ENCODE results near the gene BCL11B.
A peak's percentile ranks its signal among the peaks of the same experiment; 100 is the strongest.

BCL11B gene

DNA sequence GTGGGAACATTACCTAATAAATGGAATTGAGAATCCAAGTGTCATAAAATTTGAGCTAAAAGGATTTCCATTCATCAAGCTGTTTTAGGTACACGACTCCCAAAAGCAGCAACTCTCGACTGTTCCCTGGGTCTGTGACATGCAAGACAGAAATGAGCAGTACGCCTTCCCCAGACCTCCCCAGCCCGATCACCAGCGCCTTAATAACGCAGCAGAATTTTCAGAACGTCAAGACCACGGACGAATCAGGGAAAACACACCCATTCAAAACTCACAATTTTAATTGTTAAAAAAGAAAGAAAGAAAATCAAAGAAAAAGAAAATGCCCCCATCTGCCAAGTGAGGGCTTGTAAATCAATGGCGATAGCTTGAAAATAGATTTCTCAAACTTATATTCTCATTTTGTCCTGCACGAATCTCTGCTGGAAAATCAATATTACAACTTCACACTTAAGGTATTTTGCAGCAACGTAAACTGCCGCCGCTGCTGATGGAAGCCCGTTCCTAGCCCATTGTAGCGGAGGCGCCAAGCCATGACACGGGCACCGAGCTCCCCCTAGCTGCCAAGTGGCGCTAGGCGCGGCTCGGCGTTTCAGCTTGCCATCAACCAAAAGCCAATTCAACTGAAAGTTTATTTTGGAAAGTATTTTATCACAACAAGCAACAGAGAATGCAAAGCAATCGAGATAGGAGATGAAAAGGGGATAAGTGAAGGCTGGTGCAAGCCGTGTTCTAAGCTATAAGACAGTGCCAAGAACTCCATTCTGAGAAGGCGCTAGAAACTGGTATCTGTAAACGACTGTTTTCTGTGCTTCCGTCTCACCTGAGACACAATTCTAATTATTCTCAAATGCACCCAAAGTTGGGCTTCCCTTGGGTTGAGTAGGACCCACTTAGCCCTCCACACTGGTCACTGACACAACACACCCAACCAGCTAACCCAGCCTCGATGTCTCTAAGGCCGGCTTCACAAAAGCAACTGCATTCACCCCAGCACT, 5.5 kb downstream of the BCL11B start:
- DNase-seq: peak; percentile 55 to 89

DNA sequence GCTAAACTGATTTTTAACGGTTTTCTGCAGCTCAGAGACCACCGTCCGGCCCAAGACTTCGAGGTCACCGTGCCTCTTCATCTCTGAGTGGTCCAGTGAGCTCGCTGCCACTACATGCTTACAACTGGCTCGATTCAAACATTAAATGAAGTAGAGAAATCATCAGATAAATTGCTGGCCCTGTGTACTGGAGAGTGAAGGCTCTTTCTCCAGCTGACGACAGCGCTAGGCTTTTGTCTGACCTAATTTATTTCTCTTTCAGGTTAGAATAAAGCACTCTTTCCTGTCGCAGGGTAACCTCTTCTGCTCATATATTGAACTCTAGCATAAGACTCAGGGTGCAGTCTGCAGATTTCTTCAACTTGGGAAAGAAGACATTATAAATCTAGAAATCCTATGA, 6.4 kb downstream of the BCL11B start:
- DNase-seq: no peak

GRCh38 chr14:99264691-99265450, 7.1 kb downstream of the BCL11B start:
- no peak for DNase-seq

DNA sequence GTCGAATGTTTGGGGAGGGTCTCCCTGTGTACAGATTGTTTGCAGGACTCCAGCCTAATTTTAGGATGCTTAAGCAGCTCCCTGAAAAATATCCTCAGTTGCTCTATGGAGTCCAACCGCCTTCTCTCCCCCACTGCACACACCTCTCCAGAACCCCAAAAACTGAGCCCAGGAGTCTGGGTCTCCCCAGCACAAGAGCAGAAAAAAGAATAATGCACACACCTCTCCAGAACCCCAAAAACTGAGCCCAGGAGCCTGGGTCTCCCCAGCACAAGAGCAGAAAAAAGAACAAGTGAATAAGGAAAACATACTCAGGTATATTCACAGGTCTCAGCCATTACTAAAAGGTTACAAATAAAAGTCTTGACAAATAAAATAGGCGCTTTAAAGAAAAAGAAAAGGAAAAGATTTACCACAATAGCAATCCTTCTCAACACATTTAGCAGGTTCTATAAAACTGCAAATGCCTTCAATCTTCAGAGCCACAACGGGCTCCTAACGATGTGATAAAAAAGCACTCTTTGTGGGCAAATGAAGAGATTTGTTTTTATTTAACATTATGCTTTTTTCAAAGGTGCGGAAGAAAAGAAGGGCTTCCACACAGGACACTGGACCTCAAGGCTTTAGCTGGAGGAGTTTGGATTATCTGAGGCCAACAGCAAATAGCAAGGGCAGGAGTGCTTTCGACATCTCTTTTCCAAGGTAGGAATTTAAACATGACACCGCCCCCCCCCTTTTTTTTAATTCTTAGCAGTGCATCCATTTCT, 8.2 kb downstream of the BCL11B start:
- DNase-seq: no peak

DNA sequence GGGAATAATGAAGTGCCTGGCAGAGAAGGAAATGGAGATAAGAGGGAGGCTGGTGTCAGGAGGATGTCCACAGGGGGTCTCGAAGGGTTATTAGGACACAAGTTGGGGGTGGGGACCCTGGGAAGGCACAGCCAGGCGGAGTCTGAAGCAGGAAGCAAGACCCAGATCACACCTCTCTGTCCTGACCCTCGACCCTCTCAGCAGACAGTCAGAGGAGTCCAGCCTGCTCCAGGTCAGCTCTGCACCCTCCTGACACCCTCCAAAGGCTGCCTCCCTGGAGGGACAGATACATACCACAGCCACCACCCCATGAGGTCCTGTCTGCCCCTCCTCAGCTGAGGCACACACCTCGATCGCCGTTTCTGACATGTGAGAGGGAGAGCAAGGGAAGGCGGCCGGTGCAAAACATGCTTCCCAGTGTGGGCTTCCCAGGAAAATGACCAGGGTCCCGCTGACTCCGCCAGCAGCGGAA, 9.0 kb downstream of the BCL11B start:
- peak in 1 of 2 experiments; percentile 40 for DNase-seq

DNA sequence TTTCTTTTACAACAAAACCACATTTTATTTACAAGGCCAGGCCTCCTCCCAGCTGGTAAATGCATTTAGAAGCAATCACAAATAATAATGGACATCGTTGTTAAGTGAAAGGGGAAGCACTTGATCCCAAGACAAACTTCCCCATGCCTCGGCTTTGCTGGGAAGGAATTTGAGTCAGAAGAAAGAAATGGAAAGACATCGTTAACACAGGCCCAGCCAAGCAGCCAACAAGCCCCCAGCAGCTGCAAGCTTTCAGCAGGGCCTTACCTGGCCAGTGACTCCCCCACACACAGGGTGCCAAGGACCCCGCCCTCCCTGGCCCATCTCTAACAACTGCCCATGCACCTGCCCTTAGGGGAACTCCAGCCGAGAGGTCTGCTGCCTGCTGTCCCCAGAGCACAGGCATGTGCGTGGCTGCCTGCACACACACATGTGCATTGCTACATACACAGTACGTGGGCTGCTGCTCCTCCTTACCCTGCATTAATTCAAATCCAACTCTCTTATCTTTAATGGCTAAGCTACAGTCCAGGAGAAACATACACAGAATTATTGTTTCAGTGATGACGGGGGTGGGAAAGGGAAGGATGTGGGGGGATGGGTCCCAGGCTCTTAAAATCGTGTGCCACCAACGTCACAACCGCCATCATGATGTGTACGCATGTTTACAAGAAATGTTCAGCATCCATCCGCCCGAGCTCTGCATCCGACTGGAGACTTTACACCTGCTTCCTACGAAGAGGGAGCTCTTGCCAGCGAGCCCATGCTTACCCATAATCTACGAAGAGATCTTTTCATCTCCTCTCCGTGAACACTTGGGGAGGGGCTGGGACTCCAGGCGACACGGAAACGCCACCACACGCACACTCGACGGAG, 9.8 kb downstream of the BCL11B start:
- peak; percentile 74 to 80 for DNase-seq

DNA sequence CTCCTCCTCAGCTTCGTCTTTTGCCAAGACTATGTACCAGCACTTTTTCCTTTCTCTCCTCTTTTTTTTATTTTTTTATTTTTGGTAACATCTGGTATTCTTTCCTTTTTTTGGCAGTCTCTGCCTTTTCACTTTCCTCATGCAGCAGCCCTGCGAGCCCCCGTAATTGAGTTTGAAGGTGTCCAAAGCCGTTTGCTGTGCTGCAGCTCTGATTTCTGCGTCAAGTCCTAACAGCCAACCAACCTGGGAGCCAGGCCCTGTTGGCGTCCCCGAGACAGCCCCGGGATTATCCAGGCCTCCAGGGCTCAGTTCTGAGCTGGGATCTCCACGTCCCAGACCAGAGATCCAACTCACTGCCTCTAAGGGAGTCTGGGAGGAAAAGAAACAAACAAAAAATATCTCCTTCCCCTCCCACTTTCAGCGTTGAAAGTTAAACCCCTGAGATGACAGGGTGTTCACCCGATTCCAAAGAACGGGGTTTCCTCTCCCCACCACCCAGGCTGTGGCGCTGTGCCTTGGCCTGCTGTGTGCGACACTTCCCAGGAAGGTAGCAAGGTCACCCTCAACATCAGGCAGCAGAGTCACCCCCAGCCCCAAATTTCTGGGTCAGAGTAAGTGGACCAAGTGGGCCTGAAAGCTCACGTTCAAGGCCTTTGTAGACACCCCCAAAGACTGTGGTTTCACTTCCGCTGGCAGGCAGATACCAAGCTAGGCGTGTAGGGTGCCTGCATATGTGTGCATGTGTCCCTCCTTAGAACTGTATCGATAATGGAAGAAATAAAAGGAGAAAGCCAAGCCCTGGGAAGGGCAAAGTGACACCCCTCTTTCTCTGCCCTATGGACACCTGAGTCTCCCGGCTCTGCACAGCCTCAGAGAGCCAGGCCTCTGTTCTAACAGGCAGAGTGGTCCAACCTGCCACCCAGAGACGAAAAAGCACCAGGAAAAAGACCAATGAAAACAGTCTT, 11.1 kb downstream of the BCL11B start:
- DNase-seq: peak in 1 of 2 experiments; percentile 20

GRCh38 chr14:99260116-99260515, 11.9 kb downstream of the BCL11B start:
- DNase-seq: no peak

DNA sequence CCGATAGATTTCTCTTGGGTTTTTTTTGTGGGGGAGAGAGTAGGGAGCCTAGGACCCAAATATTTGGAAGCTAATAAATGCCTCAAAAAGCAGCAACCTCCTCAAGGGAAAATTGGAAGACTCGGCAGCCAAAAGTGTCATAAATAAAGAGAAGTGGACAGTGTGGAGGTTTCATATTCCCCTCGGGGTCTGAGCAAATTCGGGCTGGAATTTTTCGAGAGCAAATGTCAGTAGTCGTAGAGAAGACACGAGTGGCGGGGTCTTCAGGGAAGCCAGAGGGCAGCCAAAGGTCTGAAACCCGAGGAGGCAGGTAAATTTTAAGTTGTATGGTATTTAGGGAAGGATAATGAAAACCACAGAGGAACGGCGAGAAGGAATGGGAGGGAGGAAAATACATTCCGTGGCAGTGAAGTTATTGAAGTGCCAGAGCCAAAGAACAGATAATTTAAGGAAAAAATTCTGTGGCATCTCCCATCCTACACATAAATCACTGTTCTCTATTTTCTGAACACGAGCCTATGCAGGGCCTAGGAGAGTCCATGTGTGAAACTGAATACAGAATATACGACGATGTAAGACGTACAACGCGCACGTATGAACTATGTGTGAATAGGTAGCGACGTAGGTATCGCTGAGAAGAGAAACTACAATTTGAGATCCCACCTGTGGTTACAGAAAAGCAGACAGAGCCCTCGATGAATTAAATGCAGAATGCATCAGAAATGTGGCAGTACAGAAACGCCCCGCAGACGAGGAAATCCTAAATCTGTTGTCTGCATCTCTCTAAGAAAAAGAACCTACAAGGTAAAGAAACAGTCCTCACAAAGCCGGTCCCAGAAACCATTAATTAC, 12.9 kb downstream of the BCL11B start:
- DNase-seq: no peak

DNA sequence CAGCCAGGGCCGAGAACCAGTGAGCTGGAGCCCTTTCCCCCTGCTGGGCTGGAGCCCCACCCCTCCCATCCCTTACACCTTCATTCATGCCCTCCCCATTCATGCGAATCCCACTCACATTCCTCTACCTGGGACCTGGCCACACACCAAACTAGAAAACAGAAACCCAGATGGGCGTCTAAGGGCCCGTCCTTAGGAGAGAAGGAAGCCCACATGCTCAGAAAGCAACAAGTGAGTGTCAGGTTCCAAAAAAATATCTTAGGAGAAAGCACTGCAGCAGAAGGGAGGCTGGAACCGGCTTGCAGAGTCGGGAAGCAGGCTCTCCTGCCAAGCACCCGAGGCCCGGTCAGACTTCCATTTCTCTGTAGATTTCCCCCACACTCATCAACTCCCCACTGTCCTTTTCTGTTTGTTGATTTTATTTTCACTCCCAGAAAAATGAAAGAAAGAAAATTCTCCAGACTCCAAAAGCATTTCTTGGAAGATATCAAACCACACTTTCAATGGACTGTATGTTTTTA, 13.6 kb downstream of the BCL11B start:
- no peak for DNase-seq

DNA sequence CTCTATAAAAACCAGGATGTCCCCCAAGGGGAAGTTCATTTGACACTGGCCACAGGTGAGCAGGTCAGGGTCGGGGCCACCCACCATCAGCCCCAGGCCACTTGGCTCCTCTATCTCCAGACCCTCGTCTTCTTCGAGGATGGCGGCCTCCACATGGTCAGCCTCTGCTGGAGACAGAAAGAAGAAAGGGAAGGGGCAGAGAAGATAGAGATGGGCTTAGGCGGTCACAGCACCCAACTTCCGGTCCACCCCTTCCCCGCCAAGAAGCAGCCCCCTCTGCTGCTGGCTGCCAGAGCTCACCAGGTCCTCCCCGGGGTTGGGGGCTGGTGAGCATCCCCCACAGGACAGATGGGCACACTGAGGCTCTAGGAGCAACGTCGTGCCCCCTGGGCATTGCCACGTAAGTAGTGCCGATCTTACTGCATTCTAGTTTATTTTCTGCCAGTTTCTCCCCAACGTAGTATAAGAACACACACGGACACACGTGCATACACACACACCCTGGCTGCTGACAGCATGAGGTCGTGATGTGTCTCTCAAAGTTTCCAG, 14.2 kb downstream of the BCL11B start:
- DNase-seq: no peak

GRCh38 chr14:99257122-99257672, 14.8 kb downstream of the BCL11B start:
- DNase-seq: no peak

DNA sequence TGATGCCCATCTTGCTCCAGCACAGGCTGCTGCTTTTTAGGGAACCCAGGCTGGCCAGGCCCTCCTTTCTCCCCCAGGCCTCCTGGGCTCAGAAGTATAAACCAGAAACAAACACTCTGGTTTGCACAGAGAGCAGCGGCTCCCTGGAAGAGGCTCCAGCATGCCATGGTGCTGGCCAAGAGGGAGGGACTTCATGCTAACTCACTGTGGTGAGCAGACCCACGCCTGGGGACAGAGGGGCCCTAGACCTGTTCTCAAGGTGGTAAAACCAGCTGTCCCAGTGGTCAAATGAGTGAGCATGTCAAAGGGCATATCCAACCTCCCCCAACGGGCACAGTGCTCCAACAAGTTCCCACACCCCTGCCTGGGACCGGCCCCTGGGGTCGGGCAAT, 15.5 kb downstream of the BCL11B start:
- no peak for DNase-seq

DNA sequence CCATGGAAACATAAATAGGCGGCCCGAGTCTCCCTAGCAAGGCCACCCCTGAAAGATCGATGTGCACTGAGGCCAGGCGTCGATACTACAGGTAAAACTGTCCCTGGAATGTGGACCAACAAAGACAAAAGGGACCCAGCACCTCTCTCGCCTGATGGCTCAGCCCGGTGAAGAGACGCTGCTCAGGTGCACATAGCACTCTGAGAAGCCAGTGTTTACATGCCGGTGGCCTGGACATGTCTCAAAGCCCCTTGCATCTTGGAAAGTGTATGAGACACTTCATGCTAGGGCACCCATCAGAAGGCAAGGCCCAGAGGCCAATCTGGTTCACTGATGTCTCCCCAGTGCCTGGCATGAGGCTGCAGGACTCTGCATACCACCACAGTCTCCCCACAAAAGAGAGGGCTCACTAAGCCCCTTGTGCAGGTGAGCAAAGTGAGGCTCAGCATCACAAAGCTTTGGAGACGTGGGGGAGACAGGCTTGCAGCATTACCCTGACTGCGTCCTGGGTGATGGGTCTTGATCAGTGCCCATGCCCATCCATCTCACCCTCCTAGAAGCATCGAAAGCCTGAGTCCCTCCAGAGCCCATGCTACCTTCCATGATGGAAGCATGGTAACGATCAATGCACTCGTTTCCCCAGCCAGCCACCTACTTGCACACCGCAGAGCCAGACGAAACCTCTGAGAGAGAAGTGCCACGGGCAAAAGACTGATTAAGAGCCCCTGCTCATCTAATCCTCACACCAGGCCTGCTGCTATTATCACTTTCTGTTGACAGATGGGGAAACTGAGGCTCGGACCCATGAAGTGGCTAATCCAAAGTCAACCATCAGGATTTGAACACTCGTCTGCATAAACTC, 16.1 kb downstream of the BCL11B start:
- no peak for DNase-seq

- no peak for DNase-seq
Measured at GRCh38 chr14:99254328-99255009, 17.5 kb downstream of the BCL11B start.

DNA sequence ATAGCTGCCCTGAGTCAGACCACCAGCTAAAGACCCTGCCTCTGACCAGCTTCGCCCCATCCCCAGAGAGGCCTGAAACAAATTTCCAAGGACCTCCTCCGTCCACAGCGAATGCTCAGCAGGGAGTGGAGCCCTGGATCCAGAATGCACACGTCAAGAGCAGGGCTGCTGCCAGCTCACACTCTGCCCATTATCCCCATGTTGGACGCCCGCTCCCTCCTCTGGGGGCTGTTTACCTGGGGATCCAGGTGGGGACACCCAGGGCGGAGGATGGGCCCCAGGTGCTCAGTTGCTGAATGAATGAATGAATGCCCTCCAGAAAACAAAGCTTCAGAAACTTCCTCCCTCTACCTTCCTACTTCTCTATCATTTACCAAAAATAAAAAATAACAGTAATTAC, 18.1 kb downstream of the BCL11B start:
- no peak for DNase-seq

Data from NCI-H526 (cell line).